Germinal center (tissue), 1 donor: ENCODE data around the gene CA5A.
"Not testable (repeated sequence)": the region's sequence is repeated elsewhere in the genome, so short reads cannot be mapped to it uniquely, and the experiment has no call there.

ENCODE experiments used
- DNase-seq: peaks from one replicate; pipeline ENCODE4 v3.0.0; 2012; ENCODE audit warnings: mixed read lengths, low spot score

Gene CA5A

DNA sequence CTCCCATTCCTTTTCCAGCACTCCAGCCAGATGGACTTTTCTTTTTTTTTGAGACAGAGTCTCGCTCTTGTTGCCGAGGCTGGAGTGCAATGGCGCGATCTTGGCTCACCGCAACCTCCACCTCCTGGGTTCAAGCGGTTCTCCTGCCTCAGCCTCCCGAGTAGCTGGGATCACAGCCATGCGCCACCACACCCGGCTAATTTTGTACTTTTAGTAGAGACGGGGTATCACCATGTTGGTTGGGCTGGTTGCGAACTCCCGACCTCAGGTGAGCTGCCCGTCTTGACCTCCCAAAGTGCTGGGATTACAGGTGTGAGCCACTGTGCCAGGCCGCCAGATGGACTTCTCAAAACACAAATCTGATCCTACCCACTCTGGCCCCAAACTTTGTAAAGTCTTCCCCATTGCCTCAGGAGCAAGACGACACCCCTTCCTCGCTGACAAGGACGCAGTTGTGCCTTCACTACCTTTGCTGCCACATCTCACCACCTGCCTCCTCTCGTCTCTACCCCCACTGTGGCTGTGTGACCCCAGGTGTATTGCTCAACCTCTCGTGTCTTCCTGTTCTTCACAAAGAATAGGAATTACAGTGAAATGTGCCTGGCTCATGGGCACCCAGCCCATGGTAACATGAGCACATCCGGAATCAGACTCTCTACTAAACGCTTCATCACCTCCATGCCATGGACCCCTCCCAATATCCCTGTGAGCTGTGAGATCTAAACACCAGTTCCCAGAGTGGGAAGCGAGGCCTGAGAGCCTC, 11.2 kb upstream of the CA5A start:
- no peak for DNase-seq

DNA sequence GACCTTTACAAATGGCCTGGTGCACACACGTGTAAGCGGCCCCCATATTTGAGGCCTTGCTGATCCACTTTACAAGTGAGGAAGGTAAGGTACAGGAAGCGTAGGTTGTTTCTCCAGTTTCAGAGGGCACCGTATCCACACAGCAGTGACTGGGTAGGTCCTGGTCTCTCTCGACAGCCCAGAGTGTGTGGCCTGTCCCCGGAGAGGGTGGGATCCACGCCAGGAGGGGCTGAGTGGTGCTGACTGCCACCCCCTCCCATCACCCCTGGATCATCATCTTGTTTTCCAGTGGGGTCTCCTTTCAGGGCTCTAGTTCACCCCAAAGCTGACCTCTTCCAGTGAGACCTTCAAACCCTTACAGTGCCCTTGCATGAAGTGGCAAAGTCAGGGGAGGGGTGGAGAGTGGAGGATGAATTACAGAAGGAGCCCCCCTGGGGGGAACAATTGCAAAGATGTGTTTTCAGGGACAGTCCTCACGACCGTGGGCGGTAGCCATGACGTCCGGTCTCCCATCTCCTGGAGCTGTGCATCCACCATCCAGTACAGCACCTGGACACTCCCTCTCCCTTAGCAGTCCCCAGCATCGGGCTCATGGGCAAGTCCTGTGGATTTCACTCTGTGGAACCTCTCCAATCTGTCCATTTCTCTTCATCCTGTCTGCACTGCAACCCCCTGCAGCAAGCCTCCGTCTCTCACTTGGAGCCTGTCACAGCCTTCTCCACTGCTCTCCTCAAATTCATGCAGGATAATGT, 10.4 kb upstream of the CA5A start:
- no peak for DNase-seq

DNA sequence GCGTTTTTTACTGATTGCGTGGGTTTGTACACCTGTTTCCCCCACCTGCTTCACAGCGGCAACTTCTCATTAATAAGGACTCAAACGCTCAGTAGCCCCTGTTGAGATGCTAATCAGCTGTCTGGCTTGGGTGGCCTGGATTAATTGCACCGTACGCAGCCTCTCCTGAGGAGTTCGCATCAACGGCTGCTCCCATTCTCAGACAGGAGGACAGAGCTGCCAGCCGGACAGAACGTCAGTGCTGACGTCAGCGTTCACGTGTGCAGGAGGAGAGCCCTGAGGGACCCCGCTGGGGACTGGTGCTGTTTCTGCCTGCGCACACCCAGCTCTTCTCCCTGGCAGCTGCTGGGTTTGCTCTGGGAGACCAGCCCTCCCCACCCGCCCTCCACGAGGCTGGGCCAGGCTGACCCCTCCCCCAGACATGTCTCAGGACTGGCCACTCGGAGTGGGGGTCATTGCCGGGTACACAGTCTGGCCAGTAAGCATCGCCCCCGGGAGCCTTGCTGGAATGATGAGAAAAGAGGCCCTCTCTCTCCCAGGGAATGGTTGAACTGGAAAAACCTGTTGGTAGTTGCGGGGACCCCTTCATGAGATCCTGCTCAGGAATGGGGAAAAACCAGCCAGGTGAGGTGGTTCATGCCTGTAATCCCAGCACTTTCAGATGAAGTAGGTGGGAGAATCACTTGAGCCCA, 9.2 kb upstream of the CA5A start:
- DNase-seq, result peak; percentile 64

DNA sequence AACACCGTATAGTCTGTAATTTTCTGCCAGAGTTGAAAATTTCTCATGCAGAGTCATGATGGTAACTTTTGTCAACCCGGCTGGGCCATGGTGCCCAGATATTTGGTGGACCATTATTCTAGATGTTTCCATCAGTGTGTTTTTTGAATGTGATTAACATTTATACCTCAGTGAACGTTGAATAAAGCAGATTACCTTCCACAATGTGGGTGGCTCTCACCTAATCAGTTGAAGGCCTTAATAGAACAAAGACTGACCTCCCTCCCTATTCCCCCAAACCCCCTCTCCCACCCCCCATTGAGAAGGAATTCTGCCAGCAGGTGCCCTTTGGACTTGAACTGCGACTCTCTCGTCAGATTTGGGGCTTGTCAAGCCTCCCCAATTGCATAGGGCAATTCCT, 6.4 kb upstream of the CA5A start:
- no peak for DNase-seq

DNA sequence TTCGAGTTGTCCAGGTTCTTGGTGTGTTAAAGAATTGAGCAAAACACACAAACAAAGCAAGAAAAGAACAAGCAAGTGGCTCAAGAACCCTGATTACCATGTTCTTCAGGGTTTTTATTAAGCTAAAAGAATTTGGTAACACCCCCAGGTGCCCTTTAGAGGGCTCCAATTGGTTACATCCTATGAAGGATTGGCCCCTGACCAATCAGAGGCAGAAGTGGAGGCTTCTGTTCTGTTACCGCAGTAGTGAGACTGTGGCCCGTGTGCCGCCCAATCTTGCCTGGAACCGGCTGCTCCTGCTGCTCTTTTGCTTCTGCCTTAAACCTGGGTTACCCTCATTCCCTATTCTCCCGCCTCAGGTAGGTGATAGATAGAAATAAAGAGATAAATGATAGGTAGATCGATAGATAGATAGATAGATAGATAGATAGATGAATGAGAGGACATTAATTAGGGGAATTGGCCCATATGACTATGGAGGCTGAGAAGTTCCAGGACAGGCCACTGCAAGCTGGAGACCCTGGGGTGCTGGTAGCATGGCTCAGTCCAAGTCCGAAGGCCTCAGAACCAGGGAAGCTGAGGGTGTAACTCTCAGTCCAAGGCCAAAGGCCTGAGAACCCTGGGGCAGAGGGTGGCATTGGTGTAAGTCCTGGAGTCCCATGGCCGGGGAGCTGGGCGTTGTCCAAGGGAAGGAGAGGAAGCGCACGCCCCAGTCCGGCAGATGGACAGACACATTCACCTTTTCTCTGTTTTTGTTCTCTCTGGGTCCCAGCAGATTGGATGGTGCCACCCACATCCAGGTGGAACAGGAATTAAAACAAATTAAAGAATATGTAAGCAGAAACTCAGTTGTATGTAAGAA, 3.5 kb upstream of the CA5A start:
- DNase-seq, result no peak

DNA sequence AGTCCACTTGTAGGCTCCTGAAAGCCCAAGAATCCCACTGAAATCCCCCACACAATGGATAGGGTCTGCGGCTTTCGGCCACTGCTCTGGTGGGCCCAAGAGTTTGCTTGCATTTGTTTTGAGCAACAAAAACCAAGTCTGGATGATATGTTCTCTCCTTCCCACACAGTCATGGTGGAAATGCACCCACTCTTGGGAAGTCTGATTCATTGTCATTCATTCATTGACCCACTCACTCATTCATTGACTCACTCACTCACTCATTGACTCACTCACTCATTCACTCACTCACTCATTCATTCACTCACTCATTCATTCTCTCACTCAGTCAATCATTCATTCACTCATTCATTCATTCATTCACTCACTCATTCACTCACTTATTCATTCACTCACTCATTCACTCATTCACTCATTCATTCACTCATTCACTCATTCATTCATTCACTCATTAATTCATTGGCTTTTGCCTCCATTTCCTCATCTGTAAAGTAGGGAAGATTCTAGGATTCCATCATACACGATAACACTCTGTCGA, 2.2 kb upstream of the CA5A start:
- no peak for DNase-seq

DNA sequence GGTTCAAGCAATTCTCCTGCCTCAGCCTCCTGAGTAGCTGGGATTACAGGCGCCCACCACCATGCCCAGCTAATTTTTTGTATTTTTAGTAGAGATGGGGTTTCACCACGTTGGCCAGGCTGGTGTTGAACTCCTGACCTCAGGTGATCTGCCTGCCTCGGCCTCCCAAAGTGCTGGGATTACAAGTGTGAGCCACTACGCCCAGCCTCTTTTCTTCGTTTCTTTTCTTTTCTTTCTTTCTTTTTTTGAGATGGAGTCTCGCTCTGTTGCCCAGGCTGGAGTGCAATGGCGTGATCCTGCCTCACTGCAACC, 858 bp upstream of the CA5A start:
- DNase-seq, result not testable (repeated sequence)

DNA sequence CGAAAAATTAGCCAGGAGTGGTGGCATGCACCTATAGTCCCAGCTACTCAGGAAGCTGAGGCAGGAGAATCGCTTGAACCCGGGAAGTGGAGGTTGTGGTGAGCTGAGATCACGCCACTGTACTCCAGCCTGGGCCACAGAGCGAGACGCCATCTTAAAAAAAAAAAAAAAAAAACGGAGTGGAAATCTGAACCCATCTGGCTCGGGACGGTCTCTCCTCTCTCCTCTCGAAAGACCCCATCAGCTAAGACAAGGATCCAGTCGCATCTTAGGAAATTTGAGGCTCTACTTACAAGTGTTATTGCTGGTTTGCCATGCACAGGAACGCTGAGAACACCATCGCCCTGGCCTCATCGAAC, 334 bp downstream of the CA5A start:
- DNase-seq, result not testable (repeated sequence)

DNA sequence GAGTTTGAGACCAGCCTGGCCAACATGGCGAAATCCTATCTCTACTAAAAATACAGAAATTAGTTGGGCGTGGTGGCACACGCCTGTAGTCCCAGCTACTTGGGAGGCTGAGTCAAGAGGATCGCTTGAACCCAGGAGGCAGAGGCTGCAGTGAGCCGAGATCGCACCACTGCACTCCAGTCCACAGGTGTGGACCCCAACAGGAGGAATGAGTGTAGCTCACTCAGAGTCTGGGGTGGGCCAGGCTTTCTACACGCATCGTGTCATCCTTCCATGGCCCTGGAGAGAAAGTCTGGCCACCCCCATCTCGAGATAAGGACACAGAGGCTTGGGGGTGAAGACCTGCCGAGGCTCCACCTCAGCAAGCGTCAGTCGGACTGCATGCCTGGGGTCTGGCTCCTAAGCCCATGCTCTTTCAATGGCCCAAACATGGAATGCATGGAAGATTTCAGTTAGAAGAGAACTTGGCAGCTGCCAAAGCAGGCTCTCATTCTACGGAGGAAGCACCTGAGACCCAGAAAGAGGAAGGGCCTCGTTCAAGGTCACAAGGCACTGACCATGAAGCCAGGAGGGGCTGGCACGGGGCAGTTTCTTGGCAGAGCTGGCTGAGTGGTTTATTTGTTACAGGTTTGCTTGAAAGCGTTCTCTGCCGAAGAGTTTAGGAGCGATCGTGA, 1.4 kb downstream of the CA5A start:
- not testable (repeated sequence) for DNase-seq

DNA sequence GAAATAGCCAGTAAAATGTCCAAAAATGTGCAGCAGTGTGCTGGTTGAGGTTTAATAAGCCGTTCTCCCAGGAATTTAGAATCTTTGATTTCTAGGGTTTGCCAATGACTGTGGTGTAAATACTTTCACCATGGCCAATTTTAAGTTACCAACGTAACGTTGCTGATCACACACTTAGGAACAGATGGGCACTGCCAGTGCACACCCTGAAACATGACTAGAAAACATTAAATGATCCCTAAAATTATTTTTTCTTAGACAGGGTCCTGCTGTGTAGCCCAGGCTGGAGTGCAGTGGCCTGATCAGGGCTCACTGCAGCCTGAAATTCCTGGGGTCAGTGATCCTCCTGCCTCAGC, 3.2 kb downstream of the CA5A start:
- no peak for DNase-seq

DNA sequence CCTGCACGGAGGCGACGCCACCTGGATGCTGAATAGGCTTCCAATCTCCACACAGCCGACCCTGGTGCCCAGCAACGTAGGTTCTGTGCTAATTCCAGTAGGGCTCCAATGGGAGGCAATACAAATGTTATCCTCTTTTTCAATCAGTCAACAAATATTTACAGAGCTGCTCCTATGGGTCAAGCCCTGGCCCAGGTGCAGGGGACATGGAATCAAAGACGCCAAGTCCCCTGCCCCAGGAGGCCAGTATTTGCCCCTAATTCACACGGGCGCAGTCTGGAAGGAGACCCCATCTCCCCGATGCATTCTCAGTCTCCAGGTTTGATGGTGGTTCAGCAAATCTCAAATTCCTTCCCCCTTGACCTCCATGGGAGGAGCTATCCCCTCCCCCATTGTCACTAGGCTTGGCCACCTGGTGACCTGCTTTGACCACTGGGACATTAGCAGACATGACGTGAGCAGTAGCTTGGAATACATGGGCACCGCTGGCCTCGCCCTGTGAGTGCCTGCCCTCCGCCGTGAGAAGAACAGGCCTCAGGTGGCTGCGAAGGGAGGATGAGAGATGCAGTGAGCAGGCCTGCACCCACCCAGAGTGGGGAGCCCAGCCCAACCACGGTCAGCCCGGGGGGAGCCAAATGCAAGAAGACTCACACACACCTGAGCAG, 3.7 kb downstream of the CA5A start:
- not testable (repeated sequence) for DNase-seq

DNA sequence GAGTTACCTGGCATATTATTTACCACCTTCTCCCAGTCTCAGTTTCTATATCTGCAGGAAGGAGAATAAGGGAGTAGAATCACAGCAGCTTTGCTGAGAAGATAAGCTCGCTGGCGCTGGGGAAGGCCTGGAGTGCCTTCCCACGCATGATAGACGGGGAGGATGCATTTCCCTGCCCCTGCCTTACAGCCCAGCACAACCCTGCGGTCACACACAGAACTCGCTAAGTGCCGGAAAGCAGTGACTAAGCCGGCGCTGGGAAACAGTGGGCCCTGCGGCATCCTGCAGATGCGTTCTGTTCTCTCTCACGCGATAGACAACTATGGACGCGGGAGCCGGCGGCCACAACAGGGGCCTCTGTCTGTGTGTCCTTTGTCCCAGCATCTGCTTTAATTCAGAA, 4.8 kb downstream of the CA5A start:
- DNase-seq, result no peak

DNA sequence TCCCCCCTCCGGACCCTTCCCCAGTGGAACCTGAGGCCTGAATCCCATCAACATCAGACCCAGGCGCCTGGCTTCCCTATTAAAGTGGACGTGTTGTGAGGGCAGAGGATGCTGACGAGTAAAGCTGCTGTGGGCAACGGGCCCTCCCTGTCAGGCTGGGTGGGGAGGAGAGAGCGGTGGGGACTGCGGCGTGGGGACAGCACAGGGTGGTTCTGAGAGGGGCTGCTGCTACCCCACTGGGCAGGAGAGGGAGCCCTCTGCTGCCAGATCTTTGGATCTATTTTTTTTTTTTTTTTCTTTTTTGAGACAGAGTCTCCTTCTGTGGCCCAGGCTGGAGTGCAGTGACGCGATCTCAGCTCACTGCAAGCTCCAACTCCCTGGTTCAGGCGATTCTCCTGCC, 5.9 kb downstream of the CA5A start:
- no peak for DNase-seq

DNA sequence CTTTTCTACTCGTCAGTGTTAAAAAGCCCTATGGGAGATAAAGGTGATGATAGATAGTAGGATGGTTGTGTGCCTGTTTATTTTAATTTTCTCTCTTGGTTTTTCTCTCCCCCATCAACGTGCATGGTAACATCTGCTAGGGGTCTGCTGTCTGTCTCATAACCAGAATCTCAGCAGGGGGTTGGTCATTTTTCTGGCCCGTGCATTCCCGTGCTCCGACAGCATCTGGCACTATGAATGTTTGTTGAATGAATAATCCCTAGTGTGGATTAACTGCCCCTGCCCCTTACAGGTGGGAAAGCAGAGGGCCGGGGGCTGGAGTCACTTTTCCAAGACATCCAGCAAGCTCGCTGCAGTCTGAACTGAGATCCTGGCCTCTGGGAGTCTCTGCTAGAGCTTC, 6.3 kb downstream of the CA5A start:
- no peak for DNase-seq

DNA sequence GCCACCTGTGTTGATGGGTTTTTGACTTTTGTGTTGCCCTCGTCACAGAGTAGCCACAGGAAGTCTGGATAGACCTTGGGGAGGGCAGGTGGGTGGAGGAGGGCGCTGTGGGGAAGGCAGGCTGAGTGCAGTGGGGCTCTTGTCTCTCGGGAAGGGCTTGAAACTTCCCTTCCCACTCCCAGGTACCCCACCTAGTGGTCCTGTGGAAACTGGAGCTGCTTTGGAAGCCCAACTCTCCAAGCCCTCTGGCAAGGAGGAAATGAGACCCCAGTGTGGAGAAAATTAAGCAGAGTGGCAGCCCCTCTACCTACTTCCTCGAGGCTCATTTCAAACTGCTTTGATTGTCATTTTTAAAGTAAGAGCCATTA, 9.2 kb downstream of the CA5A start:
- DNase-seq, result no peak

DNA sequence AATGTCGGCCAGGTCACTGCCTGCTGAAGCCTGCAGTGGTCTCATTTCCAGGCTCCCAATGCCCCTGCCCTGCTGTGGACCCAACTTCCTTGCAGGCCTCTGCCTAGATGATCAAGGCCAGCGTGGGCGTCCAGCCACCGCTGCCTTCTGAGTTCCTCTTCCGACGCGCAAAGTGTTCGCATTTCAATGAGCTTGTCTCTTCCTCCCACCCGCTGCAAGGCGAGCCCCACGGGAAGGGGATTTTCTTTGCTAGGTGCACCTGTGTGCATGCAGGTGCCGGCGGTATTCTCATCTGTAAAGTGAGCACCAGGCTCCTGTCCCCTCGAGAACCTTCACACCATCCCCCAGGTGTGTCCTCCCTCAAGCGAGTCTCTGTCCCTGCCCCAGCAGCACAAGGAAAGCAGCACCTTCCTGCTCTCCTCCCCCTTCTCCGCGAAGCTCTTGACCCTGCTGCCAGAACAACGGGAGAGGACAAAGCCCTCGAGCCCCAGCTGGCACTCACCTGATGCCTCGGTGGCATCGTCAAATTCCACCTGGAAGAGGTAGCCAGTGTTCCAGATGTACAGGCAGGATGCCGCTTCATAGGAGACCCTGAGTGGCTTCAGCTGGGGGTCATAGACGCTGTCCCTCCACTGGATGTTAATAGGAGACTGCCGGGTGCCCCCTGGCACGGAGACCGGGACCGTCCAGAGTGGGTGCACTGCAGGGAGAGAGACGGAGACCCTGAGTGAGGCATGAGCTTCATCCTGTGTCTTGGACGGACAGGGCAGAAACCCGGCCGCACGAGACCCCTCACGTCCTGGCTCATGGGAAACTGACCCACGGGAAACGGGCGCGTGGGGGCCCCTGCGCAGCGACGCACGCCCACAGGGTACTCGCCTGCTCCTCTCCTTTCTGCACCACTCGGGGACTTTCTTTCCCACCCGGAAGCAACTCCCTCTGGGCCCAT, 9.8 kb downstream of the CA5A start:
- peak; percentile 61 for DNase-seq

DNA sequence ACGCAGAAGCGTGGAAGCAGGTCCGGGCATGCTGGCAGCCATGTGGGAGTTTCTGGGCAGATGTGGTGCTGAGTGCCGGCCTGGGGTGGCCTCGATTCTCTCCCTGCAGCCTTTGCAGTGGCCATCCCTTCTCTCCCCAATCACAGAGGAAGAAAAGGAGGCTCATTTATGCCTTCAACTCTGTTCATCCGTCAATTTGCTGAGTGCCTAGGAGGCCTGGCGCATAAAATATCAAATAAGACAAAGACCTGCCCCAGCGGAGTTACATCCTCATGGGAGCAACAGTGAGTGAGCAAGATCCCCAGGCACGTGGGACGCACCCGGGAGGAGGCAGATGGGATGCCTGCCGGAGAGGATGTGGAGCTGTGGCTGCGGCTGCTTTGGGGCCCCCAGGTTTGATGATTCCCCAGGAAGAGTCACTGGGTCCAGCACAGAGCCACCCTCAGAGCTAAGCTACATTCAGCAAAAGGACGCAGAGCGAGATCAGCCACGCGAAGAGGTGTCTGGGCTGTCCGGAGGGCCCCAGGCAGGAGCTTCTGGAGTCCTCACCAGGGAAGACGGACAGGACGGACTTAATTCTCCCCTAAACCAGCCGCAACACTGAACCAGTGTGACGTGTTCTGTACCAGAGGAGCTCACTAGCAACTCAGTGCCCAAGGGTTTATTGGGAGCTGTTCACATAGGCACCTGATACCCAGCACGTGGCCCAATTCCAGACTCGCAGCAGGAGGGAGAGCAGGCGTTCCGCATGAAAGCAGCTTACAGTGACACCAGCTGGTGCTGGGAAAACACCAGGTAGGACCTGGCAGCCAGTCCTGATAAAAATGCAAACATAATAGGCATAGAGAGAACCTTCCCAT, 11.3 kb downstream of the CA5A start:
- DNase-seq, result no peak

DNA sequence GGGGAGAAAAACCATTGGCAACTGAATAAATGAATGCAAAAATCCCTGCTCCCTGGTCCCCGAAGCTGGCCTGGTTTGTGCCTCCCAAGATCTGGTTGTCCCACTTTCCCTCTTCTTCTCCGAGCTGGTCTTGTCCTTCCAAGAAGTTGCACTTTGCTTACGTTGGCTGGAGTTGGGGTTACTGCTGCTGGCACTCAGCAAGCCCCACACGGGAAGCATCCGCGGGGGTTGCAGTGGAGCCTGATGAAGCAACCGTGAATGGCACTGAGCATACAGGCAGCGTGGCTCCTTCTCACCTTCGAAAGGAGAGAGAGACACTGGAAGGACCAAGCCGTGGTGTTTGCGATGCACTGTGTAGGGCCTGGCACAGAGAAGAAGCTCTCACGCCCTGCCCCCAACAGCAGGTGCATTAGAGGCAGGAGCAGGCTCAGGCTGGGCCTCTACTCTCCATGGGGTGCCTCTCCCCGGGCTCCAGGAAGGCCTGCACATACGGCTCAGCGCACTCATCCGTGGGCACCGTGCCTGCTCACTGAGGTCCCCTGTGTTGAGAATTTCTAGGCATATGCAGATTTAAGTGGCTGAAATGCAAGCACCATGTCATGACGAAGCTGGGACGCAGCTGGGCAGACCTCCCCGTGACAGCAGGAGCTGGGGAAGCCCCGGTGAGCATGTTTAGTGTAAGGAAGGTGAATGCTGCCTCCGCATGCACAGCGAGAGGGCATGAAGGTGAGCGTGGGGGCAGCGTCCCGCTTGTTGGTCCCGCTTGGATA, 12.1 kb downstream of the CA5A start:
- DNase-seq, result peak; percentile 70
